Astrocyte of the cerebellum (primary cell): ENCODE data around the gene PTPRJ.
"Not testable (repeated sequence)": the region's sequence is repeated elsewhere in the genome, so short reads cannot be mapped to it uniquely, and the experiment has no call there.

Source experiments
- DNase-seq: peaks from one replicate; pipeline ENCODE4 v3.0.0-alpha.2; 2011; ENCODE audit warnings: low read depth
- H3K4me3 ChIP-seq: 2 replicates; pipeline ENCODE4 v1.5.1; 2011; ENCODE audit warnings: mild to moderate bottlenecking, low read depth, low read length, moderate library complexity
- in situ Hi-C: cut with HindIII; loops from 2 replicates; pipeline ENCODE4 v1.10.0; 2017; ENCODE audit warnings: low sequenced_read_pairs
- TF ChIP-seq, protein P1 (sequence below): IDR thresholded peaks from 2 replicates; pipeline ENCODE4 v1.5.1; 2012; ENCODE audit warnings: low read length, low read depth, moderate library complexity, mild to moderate bottlenecking; ENCODE audit errors: missing control alignments

Gene PTPRJ

GRCh38 chr11:48022445-48022844 lies 42.1 kb downstream of the PTPRJ start:
- in situ Hi-C loops, result no loop called here
- TF ChIP-seq, protein P1, sequence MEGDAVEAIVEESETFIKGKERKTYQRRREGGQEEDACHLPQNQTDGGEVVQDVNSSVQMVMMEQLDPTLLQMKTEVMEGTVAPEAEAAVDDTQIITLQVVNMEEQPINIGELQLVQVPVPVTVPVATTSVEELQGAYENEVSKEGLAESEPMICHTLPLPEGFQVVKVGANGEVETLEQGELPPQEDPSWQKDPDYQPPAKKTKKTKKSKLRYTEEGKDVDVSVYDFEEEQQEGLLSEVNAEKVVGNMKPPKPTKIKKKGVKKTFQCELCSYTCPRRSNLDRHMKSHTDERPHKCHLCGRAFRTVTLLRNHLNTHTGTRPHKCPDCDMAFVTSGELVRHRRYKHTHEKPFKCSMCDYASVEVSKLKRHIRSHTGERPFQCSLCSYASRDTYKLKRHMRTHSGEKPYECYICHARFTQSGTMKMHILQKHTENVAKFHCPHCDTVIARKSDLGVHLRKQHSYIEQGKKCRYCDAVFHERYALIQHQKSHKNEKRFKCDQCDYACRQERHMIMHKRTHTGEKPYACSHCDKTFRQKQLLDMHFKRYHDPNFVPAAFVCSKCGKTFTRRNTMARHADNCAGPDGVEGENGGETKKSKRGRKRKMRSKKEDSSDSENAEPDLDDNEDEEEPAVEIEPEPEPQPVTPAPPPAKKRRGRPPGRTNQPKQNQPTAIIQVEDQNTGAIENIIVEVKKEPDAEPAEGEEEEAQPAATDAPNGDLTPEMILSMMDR, result no peak
- no peak overlapping the region for H3K4me3 ChIP-seq
- DNase-seq, result no peak

DNA sequence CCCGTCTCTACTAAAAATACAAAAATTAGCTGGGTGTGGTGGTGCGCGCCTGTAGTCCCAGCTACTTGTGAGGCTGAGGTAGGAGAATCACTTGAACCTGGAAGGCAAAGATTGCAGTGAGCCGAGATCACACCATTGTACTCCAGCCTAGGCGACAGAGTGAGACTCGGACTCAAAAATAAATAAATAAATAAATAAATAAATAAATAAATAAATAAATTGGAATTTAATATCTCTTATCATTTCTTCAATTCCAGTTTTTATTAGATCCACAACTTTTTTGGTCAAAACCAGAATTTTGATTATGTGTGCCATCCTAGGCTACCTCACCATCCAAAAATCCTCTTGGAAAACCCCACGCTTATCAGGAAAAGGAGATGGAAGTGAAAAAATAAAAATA lies 43.2 kb downstream of the PTPRJ start:
- in situ Hi-C loops, H3K4me3 ChIP-seq, DNase-seq: not testable (repeated sequence)

DNA sequence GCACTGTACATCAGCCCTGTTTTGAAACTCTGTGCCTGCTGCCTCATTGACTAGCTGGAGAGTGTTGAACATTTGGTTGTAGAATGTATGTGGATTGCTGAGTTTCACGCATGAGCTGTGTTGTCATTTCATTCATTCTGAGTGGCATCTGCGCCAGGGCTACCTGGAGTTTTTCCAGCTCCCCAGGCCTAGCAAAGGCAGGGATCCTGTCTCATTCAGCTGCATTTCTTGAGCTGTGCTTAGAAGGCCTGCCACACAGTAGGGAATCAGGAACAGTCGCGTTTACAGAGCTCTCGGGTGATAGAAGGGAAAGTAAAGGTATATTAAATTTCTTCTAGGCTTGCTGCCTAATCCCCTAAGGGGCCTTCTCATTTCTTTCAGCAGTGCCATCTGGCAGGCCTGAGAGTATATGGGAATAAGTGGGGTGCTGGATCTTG lies 44.3 kb downstream of the PTPRJ start:
- in situ Hi-C loops, result no loop called here
- H3K4me3 ChIP-seq, result no peak overlapping the region
- TF ChIP-seq, protein P1, result no peak
- no peak for DNase-seq

DNA sequence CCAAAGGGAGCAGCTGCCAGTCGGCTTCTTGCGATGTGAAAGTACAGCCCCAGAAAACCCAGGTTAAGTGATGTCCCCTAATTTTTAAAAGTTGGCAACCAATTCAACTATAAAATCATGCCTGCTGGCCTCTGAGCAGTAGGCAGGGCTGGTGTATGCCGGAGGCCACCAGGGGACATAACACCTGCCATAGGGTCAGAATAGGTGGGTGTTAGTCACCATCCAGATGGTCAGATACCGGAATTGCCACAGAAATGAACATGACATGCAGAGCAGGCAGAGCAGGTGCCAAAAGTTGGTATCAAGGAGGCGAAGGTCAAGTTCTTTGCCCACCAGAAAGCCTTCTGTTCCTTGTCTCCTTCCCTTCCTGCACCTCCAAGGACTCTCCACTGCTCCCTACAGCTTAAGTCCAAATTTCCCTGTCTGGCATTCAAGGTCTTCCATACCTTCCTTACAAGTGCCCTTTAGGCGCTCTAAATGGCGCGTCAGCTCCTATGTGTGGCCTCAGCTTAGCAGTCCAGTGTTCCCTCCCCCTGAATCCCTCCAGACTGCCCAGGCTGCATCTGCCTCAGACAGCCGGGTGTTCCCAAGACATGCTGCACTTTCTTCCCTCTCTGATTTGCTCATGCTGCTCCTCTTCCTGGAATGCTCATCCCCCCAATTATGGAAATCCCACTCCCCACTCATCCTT lies 45.1 kb downstream of the PTPRJ start:
- in situ Hi-C loops, result no loop called here
- DNase-seq, result no peak
- H3K4me3 ChIP-seq, result no peak overlapping the region
- TF ChIP-seq, protein P1, result no peak

DNA sequence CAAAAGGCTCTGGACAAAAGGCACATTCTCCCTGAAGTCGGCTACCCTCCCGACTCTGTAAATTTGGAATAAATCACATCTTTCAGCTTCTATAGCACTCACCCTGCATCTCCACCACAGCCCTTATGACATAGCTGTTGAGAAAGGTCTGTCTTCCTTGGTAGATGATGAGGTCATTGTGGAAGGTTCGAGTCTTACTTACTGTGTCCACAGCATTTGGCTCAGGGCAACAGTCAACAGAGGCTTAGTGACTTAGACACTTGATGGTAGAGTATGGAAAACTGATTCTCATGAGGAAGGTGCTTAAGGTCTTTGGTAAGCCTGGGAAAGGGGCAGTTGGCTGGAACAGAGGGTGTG lies 45.6 kb downstream of the PTPRJ start:
- TF ChIP-seq, protein P1, result no peak
- DNase-seq, result no peak
- in situ Hi-C loops, result no loop called here
- no peak overlapping the region for H3K4me3 ChIP-seq

- DNase-seq, result no peak
- H3K4me3 ChIP-seq, result no peak overlapping the region
- TF ChIP-seq, protein P1, result no peak
- in situ Hi-C loops, result no loop called here
These were observed 48.7 kb downstream of the PTPRJ start for GRCh38 chr11:48028914-48029680.

- in situ Hi-C loops, result no loop called here
- TF ChIP-seq, protein P1, result no peak
- no peak for DNase-seq
- no peak overlapping the region for H3K4me3 ChIP-seq
These were observed 49.4 kb downstream of the PTPRJ start for GRCh38 chr11:48029681-48030290.
